ENCODE results near the gene CD28.

GRCh38 chr2:203710952-203711351, 4.5 kb downstream of the CD28 start:
- TF ChIP-seq POLR2A (IDR thresholded peaks at IDR 0.05; ENCODE audit: low read length) = no peak
- TF ChIP-seq GATA1 (IDR thresholded peaks at IDR 0.05; ENCODE audit: low read depth, low read length) = no peak

Measured in erythroblast (primary cell).